Bone marrow (tissue), 2 donors: ENCODE results near the gene IL1F10.

Source experiments
- DNase-seq, 2 donors: peaks; one replicate each; lab custom pipeline; 2025; lab: John Stamatoyannopoulos, UW

Gene IL1F10, protein sequence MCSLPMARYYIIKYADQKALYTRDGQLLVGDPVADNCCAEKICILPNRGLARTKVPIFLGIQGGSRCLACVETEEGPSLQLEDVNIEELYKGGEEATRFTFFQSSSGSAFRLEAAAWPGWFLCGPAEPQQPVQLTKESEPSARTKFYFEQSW

DNA sequence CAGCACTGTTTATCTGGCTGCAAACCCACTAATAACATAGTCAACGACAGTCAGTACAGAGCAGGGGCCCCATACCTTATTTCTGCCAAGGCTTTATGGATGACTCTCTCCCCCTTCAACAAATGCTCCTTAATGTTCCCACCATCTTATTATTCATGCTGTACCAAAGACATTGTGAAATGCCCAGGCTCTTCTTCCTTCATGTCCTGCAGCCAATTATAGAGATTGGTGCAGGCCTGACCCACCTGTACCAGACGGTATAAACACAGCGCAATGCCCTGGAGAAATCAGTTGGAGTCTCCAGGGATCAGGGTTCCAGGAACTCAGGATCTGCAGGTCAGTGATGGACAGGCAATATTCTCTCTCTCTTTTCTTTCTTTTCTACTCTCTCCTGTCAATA lies at the start of gene IL1F10:
Gene IL1F10 (plus strand): TSS at position 290 of the 400 bp plus-strand sequence. CDS start 4,769 bp downstream, outside the sequence.
- no peak for DNase-seq

DNA sequence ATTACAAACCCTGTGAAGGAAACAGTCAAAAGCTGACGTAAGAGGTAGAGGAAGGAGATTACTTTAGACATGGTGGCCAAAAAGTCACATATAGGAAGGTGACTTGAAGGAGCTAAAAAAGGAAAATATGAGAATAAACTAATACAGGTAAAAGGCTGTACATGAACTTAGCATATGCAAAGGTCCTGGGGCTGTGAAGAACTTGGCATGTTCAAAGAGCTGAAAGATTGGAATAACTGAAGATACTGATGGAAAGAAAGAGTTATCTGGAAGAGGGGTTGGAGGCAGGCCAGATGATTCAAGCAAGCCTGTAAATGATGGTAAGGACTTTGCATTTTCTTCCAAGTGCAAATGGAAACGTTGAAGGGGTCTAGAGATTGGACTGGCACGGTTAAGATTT lies 49.3 kb upstream of the IL1F10 start:
- DNase-seq: no peak

DNA sequence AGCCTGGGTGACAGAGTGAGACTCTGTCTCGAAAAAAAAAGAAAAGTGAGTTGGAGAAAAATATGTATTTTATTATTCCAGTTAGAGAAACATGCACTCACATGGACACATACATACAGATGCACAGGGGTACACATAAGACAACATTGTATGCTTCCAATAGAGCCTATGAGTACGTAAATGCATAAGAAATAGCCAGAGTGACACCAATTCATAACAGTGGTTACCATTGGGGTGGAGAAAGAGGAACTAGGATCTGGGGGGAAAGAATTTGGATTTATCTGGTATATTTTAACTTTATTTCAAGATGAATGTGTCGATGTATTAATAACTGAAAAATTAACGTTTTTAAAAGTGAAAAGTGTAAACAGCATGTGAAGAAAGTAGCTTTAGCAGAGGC lies 46.5 kb upstream of the IL1F10 start:
- DNase-seq: no peak

DNA sequence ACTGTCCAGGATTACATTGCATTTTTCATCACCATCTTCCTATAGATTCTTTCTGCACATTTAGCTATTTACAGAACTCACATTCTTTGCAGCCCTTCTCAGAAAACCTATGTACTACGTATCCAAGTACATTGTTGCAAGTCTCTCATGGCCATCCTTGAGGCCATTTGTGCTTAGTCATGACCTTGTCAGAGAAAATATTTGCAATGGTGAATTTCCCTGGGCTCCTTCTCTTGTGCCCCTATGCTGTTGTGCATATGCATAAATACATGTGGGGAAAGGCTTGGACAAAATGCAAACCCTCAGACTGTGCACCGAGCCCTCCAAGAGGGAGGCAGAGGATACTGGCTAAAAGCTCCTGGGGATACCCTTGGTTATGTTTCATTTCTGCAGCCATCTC lies 43.0 kb upstream of the IL1F10 start:
- no peak for DNase-seq

DNA sequence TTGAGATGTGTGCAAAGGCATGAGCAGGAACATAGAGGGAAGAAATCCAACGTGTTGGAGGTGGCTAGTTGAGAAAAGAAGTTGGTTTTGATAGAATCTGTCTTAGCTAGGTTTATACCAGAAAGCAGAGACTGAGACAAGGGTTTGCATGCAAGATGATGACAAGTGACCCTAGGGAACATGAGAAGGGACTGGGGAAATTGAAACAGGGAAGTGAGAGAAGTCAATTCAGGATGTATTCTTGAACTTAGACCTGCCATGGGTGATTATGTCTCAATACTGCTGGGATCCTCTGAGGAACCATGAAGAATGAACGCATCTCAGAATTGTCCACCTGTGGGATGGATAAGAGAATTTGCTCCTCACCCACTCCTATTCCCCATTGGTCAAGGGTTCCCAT lies 42.0 kb upstream of the IL1F10 start:
- no peak for DNase-seq

DNA sequence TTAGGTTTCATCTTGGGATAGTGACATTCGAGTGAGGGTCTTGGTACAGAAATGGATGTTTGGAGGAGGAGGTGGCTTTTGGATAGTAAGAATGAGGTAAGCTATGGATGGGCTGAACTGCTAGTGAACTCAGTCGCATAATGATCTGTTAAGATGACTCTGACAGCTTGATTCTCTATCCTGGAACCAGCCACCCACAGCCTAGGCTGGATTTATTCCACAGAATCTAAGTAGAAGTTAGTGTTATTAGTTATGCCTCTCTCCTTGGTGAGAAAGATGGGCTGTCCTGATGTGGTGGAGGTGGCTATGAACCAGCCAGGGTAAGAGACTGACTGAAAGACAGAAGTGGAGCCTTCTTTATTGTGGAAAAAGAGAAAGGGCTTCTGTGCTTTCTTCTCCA lies 40.1 kb upstream of the IL1F10 start:
- no peak for DNase-seq

DNA sequence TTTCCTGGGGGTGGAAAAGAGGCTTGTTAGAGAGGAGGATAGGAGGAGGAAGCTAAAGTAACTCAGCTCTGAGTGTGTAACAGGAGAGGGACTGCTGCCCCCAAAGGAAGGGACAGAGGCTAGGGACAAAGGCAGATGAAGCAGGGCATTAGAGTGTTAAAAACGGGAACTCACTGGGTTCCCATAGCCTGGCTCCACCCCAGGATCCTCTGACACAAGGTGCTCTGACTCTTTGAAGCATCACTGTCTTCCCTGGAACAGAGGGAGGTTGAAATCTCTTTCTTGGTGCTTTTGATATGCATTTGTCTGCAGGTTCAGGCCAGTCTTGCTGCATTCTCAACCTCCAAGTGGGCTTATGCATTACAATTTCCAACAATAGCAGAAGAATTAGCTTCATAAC lies 39.7 kb upstream of the IL1F10 start:
- DNase-seq: no peak

DNA sequence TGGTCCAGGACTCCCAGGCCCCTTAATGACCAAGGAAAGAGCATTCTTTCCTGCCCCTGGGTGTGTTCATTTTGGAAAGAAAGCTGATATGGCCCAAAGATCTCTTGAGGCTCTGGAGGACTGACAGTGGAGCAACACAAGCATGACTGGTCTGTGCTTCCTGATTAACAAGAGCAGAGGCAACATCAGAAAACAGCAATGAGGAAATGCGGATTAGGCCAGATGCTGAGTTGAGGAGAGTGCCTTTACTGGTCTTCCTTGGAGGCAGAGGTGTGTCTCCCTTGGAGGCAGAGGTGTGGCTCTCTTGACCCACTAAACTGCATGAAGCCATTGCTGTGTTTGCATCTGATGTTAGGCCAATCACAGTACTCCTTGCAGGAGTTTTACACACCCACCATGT lies 35.0 kb upstream of the IL1F10 start:
- DNase-seq: no peak

DNA sequence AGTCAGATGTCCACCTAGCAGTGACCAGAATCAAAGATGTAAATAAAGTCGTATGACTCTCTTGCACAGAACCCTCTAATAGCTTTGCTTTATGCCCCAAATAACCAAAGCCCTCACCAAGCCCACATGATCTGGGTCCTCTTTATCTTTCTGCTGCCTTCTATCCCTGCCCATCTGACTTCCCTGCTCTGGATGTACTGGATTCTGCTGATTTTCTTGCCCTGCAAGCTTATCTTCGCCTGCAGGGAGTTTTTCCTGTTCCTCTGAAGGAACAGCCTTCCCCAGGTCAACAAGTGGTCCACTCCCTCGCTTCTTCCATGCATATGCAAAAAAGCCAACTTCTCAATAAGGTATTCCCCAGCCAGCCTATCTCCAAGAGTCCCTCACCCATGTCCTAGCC lies 33.8 kb upstream of the IL1F10 start:
- no peak for DNase-seq

DNA sequence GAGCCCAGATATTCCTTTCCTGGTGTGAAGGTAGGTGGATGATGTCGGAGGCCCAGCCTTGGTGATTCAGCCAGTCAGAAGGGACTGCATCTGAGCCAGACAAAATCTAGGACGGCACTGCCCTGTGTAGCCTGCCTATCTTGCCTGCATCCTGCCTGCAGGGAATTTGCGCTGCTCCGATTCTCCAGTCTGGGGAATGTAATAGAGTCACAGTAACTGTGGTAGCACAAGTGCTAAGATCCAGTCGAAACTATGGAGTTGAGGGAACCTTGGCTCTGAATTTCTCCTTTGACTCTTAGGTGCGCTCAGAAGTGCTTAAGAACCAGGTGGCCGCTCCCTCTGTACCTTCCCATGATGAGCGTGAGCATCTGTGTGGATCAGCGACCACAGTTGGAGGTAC lies 31.0 kb upstream of the IL1F10 start:
- no peak for DNase-seq

DNA sequence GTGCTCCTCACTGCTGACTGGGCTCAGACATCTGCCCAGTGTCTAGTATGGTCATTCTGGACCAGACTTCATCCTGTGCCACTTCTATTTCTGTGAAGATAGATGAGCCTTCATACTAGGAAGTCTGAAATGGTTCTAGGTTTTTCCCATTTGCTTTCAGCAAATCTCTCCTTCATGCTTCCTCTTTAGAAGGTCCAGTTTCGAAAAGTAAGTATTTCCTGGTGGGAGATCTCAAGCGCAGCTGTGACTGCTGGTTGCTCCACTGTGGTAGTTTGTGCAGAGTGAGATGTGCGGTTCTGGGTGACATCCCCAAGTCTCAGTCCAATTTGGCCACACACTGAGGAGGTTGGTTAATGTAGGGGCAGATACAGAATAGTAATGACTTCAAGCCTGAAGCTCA lies 29.5 kb upstream of the IL1F10 start:
- no peak for DNase-seq

DNA sequence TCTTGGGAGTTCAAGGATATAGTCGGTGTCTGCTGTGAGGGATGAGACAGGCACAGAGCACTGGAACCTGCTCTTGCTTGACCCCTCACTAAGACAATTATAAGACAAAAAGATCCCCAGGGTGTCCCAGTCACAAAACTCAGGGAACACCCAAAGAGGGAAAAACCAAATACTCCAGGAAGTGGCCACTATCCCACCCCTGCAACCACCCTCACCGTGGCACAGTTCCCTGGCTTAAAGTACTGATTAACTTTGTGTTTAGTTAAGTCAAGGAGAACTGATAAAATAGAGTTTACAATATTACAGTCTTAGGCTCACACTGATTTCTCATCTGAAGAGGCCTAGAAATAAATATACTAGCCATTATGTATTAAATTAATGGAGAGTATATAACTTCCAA lies 28.6 kb upstream of the IL1F10 start:
- DNase-seq: no peak

DNA sequence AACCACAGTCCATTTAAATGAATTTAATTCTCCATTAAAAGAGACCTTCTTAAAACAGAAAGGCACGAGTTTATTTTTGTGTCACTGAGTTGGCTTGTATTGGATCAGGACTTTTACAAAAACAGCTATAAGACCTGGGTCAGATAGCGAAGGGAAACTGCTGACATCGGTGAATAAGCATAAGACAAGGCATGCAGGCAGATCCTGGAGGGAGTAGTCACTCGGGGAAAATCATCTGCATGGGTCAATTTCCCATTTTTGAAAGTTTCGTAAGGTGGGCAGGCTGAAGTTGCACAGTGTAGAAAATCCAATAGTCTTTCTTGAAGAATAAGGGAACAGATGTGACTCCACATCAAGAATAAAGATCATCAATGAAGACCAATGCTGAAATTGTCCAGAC lies 28.1 kb upstream of the IL1F10 start:
- DNase-seq: no peak

DNA sequence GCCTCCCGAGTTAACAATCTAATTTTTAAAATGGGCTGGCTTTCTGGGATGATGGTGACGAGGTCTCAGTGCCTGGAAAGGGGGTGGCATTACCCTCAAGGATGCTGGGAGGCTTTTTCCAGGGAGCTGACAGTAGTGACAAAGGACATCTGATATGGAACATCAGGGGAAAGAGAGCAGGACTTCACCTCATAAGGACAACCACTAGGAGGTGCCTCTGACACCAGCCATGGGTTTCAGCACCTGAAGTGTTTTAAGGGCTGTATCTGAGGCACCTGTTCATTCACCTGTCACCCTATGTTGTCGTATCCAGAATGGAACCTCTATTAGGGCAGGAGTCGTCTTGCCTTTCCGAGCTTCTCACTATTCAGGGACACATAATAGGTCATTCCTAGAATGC lies 25.9 kb upstream of the IL1F10 start:
- no peak for DNase-seq

DNA sequence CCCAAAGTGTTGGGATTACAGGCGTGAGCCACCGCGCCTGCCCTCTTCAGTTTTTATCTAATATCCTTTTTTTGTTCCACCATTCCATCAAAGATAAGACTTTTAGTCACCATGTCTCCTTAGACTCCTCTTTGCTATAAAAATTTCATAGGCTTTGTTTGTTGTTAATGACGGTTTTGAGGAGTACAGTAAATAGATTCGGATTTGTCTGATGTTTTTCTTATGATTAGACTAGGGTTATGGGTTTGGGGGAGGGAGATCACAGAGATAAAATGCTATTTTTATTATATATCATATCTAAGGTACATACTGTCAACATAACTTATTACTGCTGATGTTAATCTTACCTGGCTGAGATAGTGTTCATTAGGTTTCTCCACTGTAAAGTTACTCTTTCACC lies 21.3 kb upstream of the IL1F10 start:
- no peak for DNase-seq

DNA sequence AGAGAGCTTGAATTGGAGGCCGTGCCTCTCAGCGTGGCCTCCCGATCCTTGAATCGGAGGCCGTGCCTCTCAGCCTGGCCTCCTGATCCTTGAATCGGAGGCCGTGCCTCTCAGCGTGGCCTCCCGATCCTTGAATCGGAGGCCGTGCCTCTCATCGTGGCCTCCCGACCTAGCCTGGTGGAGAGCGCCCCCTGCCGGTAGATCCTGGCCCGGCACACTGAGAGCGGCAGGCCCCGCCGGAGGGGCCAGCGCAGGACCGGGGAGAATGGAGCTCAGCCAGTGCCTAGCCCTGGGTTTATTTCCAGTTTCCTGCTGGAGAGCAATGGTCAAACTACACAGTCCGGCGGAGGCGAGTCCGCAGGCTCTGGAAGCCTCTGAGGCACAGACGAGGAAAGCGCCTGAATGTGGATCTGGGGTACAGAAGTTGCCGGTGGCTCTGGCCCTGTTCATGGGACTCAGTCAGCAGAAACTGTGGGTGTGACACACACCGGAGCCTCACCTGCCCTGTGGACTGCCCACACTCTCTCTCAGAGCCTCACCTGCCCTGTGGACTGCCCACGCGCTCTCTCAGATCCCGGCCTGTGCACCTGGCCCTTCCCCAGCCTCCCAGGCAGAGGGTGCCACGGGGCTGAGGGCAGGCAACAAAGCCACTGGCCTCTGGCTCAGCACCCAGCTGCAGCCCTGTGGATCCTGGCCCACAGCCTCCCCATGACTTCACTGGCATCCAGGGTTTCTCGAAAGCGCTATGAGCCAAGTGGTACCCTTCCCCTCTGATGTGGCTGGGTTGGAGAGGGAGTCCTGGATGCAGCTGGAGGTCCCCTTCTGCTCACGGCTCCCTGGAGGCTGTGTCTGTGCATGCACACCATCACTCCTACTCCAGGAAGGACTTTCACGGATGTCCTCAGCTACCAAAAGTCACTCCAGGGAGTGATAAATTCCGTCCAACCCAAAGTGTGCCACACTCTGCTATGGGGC lies 16.6 kb upstream of the IL1F10 start:
- DNase-seq: no peak

DNA sequence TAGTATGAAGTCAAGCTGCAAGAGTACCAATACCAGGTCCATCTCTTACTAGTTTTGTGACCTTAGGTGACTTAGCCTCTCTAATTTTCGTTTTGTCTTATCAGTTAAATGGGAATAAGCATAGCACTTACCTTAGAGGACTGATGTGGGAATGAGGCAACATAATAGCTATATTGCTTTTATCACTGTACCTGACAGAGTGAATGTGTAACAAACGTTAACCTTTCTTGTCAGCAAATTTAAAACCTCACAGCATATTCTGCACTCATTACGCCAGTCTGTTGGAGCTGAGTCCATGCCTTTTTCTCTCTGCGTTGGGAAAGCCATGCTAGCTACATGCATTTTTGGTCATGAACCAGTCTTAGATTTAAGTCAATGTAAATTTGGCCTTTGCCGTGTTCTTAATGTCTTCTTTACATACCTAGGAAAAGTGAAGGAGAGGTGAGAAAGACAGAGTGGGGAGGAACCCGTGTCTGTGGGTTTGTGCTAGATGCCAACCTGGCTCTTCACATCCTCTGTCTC lies 15.3 kb upstream of the IL1F10 start, which contains the start of gene IL36B:
Gene IL36B (minus strand): TSS at position 472 of the 522 bp plus-strand sequence.
- no peak for DNase-seq

DNA sequence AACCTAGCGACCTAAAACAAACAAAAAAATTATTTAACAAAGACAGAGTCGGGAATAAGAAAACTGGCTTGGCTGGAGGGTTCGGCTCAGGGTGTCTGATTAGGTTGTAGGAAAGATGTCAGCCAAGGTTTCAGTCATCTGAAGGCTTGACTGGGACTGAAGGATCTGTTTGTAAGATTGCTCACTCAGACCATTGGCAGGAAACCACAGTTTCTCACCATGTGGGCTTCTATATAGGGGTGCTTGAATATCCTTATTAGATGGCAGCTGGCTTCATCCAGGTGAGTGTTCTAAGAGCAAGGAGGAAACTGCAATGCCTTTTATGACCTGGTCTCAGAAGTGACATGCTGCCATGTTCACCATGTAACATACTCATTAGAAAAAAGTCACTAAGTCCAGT lies 14.1 kb upstream of the IL1F10 start:
- DNase-seq: no peak

DNA sequence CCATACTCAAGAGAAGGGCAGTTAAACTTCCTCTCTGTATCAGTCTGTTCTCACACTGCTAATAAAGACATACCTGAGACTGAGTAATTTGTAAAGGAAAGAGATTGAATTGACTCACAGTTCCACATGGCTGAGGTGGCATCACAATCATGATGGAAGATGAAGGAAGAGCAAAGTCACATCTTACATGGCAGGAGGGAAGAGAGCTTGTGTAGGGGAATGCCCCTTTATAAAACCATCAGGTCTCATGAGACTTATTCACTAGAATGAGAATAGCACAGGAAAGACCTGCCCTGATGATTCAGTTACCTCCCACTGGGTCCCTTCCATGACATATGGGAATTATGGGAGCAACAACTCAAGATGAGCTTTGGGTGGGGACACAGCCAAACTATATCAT lies 13.7 kb upstream of the IL1F10 start:
- DNase-seq: no peak

DNA sequence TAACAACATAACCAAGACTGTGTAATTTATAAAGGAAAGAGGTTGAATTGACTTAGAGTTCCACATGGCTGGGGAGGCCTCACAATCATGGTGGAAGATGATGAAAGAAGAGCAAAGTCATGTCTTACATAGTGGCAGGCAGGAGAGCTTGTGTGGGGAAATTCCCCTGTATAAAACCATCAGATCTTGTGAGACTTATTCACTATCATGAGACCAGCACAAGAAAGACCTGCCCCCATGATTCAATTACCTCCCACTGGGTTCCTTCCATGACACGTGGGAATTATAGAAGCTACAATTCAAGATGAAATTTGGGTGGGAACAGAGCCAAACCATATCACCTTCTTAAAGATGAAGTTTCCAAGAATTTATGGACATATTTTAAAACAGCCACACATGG lies 11.2 kb upstream of the IL1F10 start:
- DNase-seq: no peak

DNA sequence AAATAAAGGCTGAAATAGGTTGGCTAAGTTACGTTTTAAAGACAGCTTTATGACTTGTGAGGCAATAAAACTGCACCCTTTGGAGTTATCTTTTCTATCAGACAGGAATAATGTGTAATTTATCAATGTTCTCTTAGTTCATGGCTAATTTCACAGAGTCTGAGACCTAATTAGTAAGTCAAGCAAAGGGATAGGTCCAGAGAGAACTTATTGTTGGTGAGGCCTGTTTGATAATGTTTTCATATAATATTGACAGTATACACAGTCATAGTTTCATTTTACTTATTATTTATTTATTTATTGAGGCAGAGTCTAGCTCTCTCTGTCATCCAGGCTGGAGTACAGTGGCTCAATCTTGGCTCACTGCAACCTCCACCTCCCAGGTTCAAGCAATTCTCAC lies 10.7 kb upstream of the IL1F10 start:
- DNase-seq: no peak

DNA sequence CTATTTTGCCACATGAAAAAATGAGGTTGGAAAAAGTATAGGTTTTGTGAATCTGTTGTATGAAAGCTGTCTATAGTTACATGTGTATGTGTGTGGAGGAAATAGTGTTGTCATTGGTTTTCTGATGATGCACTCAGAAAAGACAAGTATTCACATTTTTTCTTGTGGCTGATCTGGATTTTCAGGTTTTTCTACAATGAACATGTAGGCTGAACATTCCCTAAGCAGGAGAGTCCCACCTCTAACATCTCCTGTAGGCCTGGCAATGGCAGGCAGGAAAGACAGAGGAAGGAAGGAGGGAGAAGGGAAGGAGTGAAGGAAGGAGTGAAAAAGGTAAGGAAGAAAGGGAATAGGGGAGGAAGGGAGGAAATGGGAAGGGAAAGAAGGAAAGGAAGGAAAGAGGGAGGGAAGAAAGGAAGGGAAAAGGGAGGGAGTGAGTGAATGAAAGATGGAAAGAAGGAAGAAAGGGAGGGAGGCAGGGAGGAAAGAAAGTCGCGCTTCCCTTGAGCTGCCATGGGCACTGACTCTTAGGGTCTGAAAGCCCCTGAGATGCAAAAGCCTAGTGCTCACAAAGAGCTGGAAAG lies 9.3 kb upstream of the IL1F10 start:
- DNase-seq: no peak
